DND-41 (cell line): ENCODE measurements around the gene RABEPK.
A peak's percentile ranks its signal among the peaks of the same experiment; 100 is the strongest.
"Not testable (repeated sequence)": the region's sequence is repeated elsewhere in the genome, so short reads cannot be mapped to it uniquely, and the experiment has no call there.

Experiments
- ATAC-seq: fragments of 200-7000 bp; cut with Tn5 transposase; 3 replicates; pipeline ENCODE4 v1.9.1; 2021; ENCODE audit warnings: low read depth; ENCODE audit not compliant: insufficient read depth
- DNase-seq: peaks from one replicate; pipeline ENCODE4 v3.0.0-alpha.2; 2020
- H2AFZ ChIP-seq: 2 replicates; pipeline ENCODE4 v1.6.0; 2012; ENCODE audit warnings: low read depth, low read length
- H3K27ac ChIP-seq: 2 replicates; pipeline ENCODE4 v1.5.1; 2012; ENCODE audit warnings: low read length, inconsistent platforms
- H3K27me3 ChIP-seq: fragments of 200-600 bp; sonication (generic); 2 replicates; pipeline ENCODE4 v1.6.0; 2012; ENCODE audit warnings: low read length, mild to moderate bottlenecking, inconsistent platforms; ENCODE audit not compliant: insufficient read depth, poor library complexity
- H3K36me3 ChIP-seq: 2 replicates; pipeline ENCODE4 v1.5.1; 2012; ENCODE audit warnings: low read length, inconsistent platforms; ENCODE audit not compliant: insufficient read depth
- H3K4me1 ChIP-seq: 2 replicates; pipeline ENCODE4 v1.5.1; 2012; ENCODE audit warnings: mild to moderate bottlenecking, low read length; ENCODE audit not compliant: insufficient read depth
- H3K4me2 ChIP-seq: 2 replicates; pipeline ENCODE4 v1.6.0; 2012; ENCODE audit warnings: mild to moderate bottlenecking, moderate library complexity, low read length, inconsistent platforms; ENCODE audit not compliant: insufficient read depth
- H3K4me3 ChIP-seq, 2 experiments: fragments of 200-600 bp in 1 of 2; shearing (Covaris generic) in 1 of 2; 2 replicates each; pipeline ENCODE4 v1.5.1; 2012 to 2016; ENCODE audit warnings: inconsistent platforms in 2 of 2, low read length in 2 of 2, mild to moderate bottlenecking in 2 of 2, low read depth in 1 of 2, moderate library complexity in 1 of 2
- H3K79me2 ChIP-seq: 2 replicates; pipeline ENCODE4 v1.6.0; 2012; ENCODE audit warnings: low read length, inconsistent platforms; ENCODE audit not compliant: insufficient read depth
- H3K9ac ChIP-seq: 2 replicates; pipeline ENCODE4 v1.6.0; 2012; ENCODE audit warnings: low read depth, mild to moderate bottlenecking, inconsistent platforms, low read length, moderate library complexity
- H3K9me3 ChIP-seq: 2 replicates; pipeline ENCODE4 v1.5.1; 2012; ENCODE audit warnings: low read length, moderate library complexity, mild to moderate bottlenecking, inconsistent platforms; ENCODE audit not compliant: insufficient read depth, severe bottlenecking
- H4K20me1 ChIP-seq: 2 replicates; pipeline ENCODE4 v1.6.0; 2012; ENCODE audit warnings: low read length; ENCODE audit not compliant: insufficient read depth
- EZH2 ChIP-seq: IDR thresholded peaks from 3 replicates; pipeline ENCODE4 v1.6.1; 2012; ENCODE audit warnings: borderline replicate concordance, low read depth, mild to moderate bottlenecking, moderate library complexity, low read length, inconsistent platforms; ENCODE audit not compliant: severe bottlenecking
- TF ChIP-seq, protein P1 (sequence below): IDR thresholded peaks from 2 replicates; pipeline ENCODE4 v1.5.1; 2012; ENCODE audit warnings: borderline replicate concordance, low read length, moderate library complexity, mild to moderate bottlenecking; ENCODE audit not compliant: poor library complexity, severe bottlenecking; ENCODE audit errors: extremely low read depth

Gene RABEPK

DNA sequence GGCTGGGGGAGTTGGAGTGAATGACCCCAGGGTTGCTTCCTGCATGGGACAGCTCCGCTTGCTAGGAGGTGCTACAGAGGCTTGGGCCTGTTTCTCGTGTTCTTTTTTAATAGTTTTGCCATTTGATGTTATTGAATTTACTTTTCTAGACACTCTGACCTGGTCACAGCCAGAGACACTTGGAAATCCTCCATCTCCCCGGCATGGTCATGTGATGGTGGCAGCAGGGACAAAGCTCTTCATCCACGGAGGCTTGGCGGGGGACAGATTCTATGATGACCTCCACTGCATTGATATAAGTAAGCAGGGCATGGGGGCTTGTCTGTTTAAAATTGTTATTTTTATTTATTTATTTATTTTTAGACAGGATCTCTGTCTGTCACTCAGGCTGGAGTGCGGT is 27.4 kb downstream of the RABEPK start:
- Histone ChIP-seq H3K4me3 (no peak overlapping the region), H3K9ac (no peak overlapping the region), H3K4me2 (no peak overlapping the region), H4K20me1 (no peaks in the 10 kb centered on the region), H3K36me3 (peaks cover 10% of the 10 kb centered on the region; the same call in 1 of the 2 replicates), H2AFZ (no peak overlapping the region), H3K9me3 (no peaks in the 10 kb centered on the region), H3K4me1 (no peaks in the 10 kb centered on the region), H3K27ac (no peak overlapping the region), H3K27me3 (no peaks in the 10 kb centered on the region), H3K79me2 (no peaks in the 10 kb centered on the region)
- DNase-seq (no peak), ATAC-seq (no peak)
- TF ChIP-seq, protein P1, sequence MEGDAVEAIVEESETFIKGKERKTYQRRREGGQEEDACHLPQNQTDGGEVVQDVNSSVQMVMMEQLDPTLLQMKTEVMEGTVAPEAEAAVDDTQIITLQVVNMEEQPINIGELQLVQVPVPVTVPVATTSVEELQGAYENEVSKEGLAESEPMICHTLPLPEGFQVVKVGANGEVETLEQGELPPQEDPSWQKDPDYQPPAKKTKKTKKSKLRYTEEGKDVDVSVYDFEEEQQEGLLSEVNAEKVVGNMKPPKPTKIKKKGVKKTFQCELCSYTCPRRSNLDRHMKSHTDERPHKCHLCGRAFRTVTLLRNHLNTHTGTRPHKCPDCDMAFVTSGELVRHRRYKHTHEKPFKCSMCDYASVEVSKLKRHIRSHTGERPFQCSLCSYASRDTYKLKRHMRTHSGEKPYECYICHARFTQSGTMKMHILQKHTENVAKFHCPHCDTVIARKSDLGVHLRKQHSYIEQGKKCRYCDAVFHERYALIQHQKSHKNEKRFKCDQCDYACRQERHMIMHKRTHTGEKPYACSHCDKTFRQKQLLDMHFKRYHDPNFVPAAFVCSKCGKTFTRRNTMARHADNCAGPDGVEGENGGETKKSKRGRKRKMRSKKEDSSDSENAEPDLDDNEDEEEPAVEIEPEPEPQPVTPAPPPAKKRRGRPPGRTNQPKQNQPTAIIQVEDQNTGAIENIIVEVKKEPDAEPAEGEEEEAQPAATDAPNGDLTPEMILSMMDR: no peak
- no peak for TF ChIP-seq EZH2

DNA sequence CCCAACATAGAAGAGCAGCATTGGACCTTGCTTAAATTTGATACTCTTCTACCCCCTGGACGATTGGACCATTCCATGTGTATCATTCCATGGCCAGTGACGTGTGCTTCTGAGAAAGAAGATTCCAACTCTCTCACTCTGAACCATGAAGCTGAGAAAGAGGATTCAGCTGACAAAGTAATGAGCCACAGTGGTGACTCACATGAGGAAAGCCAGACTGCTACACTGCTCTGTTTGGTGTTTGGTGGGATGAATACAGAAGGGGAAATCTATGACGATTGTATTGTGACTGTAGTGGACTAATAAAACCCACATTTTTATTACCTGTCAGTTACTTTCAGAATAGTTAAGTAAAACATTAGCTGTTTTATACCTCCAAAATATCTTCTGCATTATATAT is 33.3 kb downstream of the RABEPK start:
- Histone ChIP-seq H3K27me3 (no peaks in the 10 kb centered on the region), H3K9ac (no peak overlapping the region), H3K9me3 (no peaks in the 10 kb centered on the region), H3K79me2 (peaks cover 34% of the 10 kb centered on the region), H4K20me1 (peaks cover 8% of the 10 kb centered on the region; the same call in 1 of the 2 replicates), H3K27ac (no peak overlapping the region), H2AFZ (no peak overlapping the region), H3K4me3 (no peak overlapping the region), H3K4me1 (peaks cover 21% of the 10 kb centered on the region), H3K36me3 (peaks cover 56% of the 10 kb centered on the region), H3K4me2 (no peak overlapping the region)
- ATAC-seq (peak; percentile 41; the same call in 2 of the 3 replicates), DNase-seq (no peak)
- TF ChIP-seq, protein P1: no peak
- TF ChIP-seq EZH2: no peak

DNA sequence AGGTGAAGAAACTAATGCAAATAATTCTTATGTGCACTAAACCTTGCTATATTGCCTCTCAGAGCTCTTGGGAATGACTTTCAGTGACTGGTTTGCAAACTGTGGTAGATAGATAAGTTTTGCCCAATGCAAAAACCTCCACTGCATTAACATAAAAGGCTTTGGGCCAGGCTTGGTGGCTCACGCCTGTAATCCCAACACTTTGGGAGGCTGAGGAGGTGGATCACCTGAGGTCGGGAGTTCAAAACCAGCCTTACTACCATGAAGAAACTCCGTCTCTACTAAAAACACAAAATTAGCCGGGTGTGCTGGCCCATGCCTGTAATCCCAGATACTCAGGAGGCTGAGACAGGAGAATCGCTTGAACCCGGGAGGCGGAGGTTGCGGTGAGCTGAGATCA is 33.8 kb downstream of the RABEPK start:
- peaks cover 25% of the 10 kb centered on the region for H3K4me1 ChIP-seq
- H4K20me1 ChIP-seq: peaks cover 12% of the 10 kb centered on the region
- H3K9ac ChIP-seq, H3K4me2 ChIP-seq, H3K4me3 ChIP-seq, H3K27ac ChIP-seq, H2AFZ ChIP-seq, DNase-seq, H3K9me3 ChIP-seq, H3K27me3 ChIP-seq, ATAC-seq: not testable (repeated sequence)
- H3K36me3 ChIP-seq: peaks cover 60% of the 10 kb centered on the region
- H3K79me2 ChIP-seq: peaks cover 39% of the 10 kb centered on the region

DNA sequence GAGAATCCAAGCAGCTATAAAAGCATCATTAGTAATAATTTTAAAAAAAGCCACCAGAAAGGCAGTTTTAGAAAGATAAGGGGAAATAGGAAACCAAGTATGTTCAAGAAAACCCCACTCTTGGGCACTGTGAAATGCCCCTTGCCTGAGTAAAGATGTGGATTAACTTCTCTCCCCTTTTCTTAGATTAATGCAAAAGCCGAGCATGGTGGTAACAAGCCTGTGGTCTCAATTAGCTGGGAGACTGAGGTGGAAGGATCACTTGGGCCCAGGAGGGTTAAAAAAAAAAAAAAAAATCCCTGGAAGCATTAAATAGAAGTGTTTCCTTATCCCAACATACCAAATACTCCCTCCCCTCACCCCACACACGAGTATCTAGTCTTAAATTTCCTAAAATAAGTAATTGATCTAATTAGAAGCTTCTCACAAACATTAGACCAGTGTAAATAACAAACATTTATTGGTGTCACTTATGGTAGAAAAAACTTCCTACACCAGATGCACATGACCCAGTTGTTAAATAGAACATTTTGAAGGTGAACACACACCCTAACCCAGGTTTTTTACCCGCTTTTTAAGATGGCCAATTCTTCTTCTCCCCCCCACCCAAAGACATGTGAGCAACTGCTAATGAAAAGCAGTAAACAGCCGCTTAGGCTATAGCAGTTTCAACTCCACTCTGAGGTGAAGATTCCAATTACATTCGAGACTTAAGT is 35.6 kb downstream of the RABEPK start:
- TF ChIP-seq, protein P1: no peak
- no peak for TF ChIP-seq EZH2
- DNase-seq (no peak), ATAC-seq (no peak)
- peaks cover 27% of the 10 kb centered on the region for H4K20me1 ChIP-seq
- H3K4me2 ChIP-seq: peak overlapping the region; percentile 97; the same call in 1 of the 2 replicates
- no peak overlapping the region for H3K27ac ChIP-seq
- H3K9me3 ChIP-seq: no peaks in the 10 kb centered on the region
- peaks cover 74% of the 10 kb centered on the region for H3K36me3 ChIP-seq
- no peak overlapping the region for H3K9ac ChIP-seq
- H3K79me2 ChIP-seq: peaks cover 57% of the 10 kb centered on the region
- H3K4me3 ChIP-seq: no peak overlapping the region
- H3K27me3 ChIP-seq: no peaks in the 10 kb centered on the region
- no peak overlapping the region for H2AFZ ChIP-seq
- peaks cover 38% of the 10 kb centered on the region for H3K4me1 ChIP-seq

DNA sequence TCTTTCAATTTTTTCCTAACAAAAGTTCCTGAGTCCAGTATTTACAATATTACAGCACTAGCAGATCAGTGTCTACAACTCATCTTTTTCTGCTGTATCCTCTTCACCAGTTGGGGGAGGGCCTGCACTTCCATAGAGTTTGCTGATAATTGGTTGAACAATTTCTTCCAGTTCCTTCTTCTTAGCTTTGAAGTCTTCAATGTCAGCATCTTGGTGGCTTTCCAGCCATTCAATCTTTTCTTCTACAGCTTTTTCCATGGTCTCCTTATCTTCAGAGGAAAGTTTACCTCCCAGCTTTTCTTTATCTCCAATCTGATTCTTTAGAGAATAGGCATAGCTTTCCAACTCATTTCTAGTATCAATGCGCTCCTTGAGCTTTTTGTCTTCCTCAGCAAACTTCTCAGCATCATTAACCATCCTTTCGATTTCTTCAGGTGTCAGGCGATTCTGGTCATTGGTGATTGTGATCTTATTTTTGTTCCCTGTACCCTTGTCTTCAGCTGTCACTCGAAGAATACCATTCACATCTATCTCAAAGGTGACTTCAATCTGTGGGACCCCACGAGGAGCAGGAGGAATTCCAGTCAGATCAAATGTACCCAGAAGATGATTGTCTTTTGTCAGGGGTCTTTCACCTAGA is 36.3 kb downstream of the RABEPK start:
- not testable (repeated sequence) for H3K27ac ChIP-seq, H3K4me3 ChIP-seq, H3K9me3 ChIP-seq, DNase-seq, ATAC-seq, H3K9ac ChIP-seq, H2AFZ ChIP-seq, H3K27me3 ChIP-seq
- Histone ChIP-seq H3K79me2 (peaks cover 60% of the 10 kb centered on the region), H3K36me3 (peaks cover 74% of the 10 kb centered on the region), H3K4me1 (peaks cover 38% of the 10 kb centered on the region), H3K4me2 (peak overlapping the region; percentile 97; the same call in 1 of the 2 replicates), H4K20me1 (peaks cover 27% of the 10 kb centered on the region)
